Fibroblast of pulmonary artery (primary cell): ENCODE data around the gene LRP8.

Experiments used
- DNase-seq: peaks from one replicate; pipeline ENCODE4 v3.0.0-alpha.2; 2010; ENCODE audit warnings: low read depth
- H3K4me3 ChIP-seq: replicated peaks from 2 replicates; pipeline ENCODE4 v1.5.1; 2011; ENCODE audit warnings: low read depth, mild to moderate bottlenecking, control low read depth, low read length, moderate library complexity
- CTCF ChIP-seq: IDR thresholded peaks from 2 replicates; pipeline ENCODE4 v1.5.1; 2011; ENCODE audit warnings: mild to moderate bottlenecking, control low read depth, low read length, inconsistent platforms; ENCODE audit errors: missing control alignments

The LRP8 gene

GRCh38 chr1:53313556-53313955 lies 14.3 kb downstream of the LRP8 start:
- no peak for DNase-seq
- no peak overlapping the region for H3K4me3 ChIP-seq
- no peak for TF ChIP-seq CTCF

GRCh38 chr1:53311702-53312305 lies 16.1 kb downstream of the LRP8 start:
- H3K4me3 ChIP-seq = no peak overlapping the region
- no peak for TF ChIP-seq CTCF
- no peak for DNase-seq

- no peak for TF ChIP-seq CTCF
- DNase-seq = no peak
- H3K4me3 ChIP-seq = no peak overlapping the region
Measured at GRCh38 chr1:53310847-53311681, 16.8 kb downstream of the LRP8 start.

- no peak for DNase-seq
Measured at GRCh38 chr1:53309802-53310201, 18.1 kb downstream of the LRP8 start.

GRCh38 chr1:53308506-53308905 lies 19.4 kb downstream of the LRP8 start:
- no peak for DNase-seq

More at GRCh38 chr1:53309802-53310201, 18.1 kb downstream of the LRP8 start:
- TF ChIP-seq CTCF = no peak
- H3K4me3 ChIP-seq = no peak overlapping the region

GRCh38 chr1:53307037-53307436 lies 20.8 kb downstream of the LRP8 start:
- no peak overlapping the region for H3K4me3 ChIP-seq
- no peak for TF ChIP-seq CTCF
- DNase-seq = no peak

More at GRCh38 chr1:53308506-53308905, 19.4 kb downstream of the LRP8 start:
- H3K4me3 ChIP-seq = no peak overlapping the region
- TF ChIP-seq CTCF = no peak
